Stomach (tissue), 4 donors: ENCODE results near the gene RNF44.

Source experiments
- EP300 ChIP-seq: sonication (generic); formaldehyde crosslinking; IDR thresholded peaks from one replicate; pipeline ENCODE4 v1.6.1; 2017; ENCODE audit warnings: antibody characterized with exemption
- POLR2A ChIP-seq, 4 donors: fragments of 450-650 bp; IDR thresholded peaks; one replicate each; pipeline ENCODE4 v1.6.1; 2016; ENCODE audit warnings: antibody characterized with exemption in 4 of 4, control low read depth in 2 of 4, mild to moderate bottlenecking in 1 of 4, moderate library complexity in 1 of 4
- POLR2AphosphoS5 ChIP-seq, 3 donors: sonication (generic); formaldehyde crosslinking; IDR thresholded peaks; one replicate each; pipeline ENCODE4 v1.6.1; 2016; ENCODE audit warnings: antibody characterized with exemption in 3 of 3
- TF ChIP-seq, protein P1 (sequence below), 7 experiments: fragments of 450-650 bp in 4 of 7; fragments of 200-600 bp in 3 of 7; sonication (generic) in 3 of 7; IDR thresholded peaks; one replicate each; pipeline ENCODE4 v1.5.1; 2016 to 2019; ENCODE audit warnings: antibody characterized with exemption in 7 of 7, control low read depth in 2 of 7, mild to moderate bottlenecking in 1 of 7

DNA sequence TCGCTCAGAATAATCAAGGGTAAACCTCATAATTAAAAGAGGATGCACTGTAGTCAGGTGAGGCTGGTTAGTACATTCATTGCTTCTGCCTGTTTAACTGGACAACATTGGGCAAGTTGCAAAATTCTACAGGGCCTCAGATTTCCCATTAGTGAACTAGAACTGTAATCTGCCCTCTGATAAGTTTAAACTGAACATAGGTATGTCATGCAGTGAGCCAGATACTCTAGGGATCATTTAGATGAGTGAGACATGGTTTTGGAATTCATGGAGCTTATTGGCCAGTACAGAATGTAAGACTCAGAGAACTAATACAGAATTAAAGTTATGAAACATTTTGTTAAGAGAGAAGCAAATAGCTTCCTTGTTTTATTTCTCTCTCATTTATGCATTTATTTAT, 35.9 kb downstream of the RNF44 start:
- no peak for TF ChIP-seq POLR2AphosphoS5 (IDR thresholded peaks at IDR 0.05)
- no peak for TF ChIP-seq POLR2A (IDR thresholded peaks at IDR 0.05)
- TF ChIP-seq EP300 = no peak
- TF ChIP-seq, protein P1, sequence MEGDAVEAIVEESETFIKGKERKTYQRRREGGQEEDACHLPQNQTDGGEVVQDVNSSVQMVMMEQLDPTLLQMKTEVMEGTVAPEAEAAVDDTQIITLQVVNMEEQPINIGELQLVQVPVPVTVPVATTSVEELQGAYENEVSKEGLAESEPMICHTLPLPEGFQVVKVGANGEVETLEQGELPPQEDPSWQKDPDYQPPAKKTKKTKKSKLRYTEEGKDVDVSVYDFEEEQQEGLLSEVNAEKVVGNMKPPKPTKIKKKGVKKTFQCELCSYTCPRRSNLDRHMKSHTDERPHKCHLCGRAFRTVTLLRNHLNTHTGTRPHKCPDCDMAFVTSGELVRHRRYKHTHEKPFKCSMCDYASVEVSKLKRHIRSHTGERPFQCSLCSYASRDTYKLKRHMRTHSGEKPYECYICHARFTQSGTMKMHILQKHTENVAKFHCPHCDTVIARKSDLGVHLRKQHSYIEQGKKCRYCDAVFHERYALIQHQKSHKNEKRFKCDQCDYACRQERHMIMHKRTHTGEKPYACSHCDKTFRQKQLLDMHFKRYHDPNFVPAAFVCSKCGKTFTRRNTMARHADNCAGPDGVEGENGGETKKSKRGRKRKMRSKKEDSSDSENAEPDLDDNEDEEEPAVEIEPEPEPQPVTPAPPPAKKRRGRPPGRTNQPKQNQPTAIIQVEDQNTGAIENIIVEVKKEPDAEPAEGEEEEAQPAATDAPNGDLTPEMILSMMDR (IDR thresholded peaks at IDR 0.05) = no peak
